DMS 273 (cell line): ENCODE data around the gene PRDM2.

ENCODE experiments used
- DNase-seq: peaks from one replicate; lab custom pipeline; 2025; ENCODE audit not compliant: unreplicated experiment; lab: John Stamatoyannopoulos, UW

Gene PRDM2

GRCh38 chr1:13832100-13832499, 132.1 kb downstream of the PRDM2 start:
- DNase-seq = no peak

GRCh38 chr1:13832536-13832935, 132.5 kb downstream of the PRDM2 start:
- DNase-seq = no peak

GRCh38 chr1:13836136-13836535, 136.1 kb downstream of the PRDM2 start:
- DNase-seq = no peak

DNA sequence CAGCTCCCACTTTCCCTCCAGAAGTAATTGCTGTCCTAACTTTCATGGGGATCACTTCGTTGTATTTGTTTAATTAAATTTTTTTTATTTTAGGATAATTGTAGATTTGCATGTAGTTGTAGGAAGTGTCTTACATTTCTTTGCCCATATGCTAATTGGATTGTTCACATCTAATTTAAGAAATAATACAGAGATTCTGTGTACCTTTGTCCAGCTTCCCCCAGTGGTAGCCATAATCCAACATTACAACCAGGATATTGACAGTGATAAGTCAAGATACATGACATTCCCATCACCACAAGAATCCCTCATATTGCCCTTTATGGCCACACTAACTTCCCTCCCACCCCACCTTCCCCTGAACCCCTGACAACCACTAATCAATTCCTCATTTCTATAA, 136.6 kb downstream of the PRDM2 start:
- DNase-seq = no peak

DNA sequence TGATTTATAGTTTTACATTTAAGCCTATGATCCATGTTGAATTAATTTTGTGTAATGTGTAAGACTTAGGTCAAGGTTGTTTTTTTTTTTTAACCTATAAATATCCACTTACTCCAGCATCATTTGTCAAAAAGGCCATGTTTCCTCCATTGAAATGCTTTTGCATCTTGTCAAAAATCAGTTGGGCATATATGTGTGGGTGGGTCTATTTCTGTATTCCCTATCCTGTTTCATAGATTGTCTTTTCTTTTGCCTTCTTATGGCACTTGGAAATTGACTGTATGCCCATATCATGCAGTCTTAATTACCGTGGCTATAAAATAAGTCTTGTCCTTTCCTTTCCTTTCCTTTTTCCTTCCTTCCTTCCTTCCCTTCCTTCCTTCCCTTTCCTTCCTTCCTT, 138.2 kb downstream of the PRDM2 start:
- DNase-seq = no peak

DNA sequence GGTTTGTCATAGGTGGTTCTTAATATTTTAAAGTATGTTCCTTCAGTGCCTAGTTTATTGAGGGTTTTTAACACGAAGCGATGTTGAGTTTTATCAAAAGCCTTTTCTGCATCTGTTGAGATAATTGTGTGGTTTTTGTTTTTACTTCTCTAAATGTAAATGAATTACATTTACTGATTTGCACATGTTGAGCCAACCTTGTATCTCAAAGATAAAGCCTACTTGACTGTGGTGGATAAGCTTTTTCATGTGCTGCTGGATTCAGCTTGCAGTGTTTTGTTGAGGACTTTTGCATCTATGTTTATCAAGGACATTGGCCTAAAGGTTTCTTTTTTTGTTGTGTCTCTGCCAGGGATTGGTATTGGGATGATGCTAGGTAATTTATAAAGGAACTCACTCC, 142.5 kb downstream of the PRDM2 start:
- no peak for DNase-seq

- DNase-seq = no peak
These were observed 151.7 kb downstream of the PRDM2 start for GRCh38 chr1:13851726-13852125.

GRCh38 chr1:13855554-13855953, 155.6 kb downstream of the PRDM2 start:
- DNase-seq = no peak

- DNase-seq = no peak
These were observed 160.0 kb downstream of the PRDM2 start for GRCh38 chr1:13860031-13860430.

- DNase-seq = no peak
These were observed 164.8 kb downstream of the PRDM2 start for GRCh38 chr1:13864760-13865159.

DNA sequence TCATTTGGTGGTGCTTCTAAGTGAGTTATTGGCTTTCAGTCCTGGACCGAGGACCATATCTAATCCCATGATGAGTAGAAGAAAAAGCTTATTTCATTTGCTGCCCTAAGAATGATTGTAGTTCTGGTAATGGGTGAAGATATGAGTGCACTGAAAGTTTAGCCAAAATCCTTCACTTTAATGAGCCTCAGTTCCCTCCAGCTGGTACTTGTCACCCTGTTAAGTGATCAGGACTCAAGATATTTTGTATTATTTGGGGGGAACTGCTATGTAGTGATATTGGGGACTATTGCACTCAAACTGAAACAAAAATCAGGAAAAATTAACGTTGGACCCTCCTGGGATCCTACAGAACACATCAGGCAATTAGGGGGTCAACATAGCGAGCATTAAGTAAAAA, 165.9 kb downstream of the PRDM2 start:
- no peak for DNase-seq

GRCh38 chr1:13867603-13868002, 167.6 kb downstream of the PRDM2 start:
- DNase-seq = no peak

GRCh38 chr1:13869172-13869797, 169.3 kb downstream of the PRDM2 start:
- DNase-seq = no peak

- no peak for DNase-seq
These were observed 171.4 kb downstream of the PRDM2 start for GRCh38 chr1:13871413-13871812.

DNA sequence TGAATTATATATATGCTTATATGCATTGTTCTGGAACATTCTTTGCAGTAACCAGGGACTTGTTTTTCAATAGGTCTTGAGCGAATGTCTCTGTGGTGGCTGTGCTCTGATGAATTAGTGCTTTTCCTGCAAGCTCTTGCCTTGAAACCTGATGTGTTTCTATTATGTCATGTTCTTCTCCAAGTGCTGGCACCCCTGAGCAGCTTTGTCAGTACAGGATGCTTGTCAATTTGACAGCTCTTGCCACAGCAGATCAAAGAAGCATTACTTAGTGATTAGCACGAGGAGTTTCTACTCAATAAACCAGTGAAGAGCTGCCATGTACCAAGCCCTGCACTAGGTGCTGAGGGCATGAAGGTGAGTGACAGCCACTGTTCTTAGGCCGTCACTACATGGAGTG, 171.9 kb downstream of the PRDM2 start:
- DNase-seq = no peak

- no peak for DNase-seq
These were observed 173.0 kb downstream of the PRDM2 start for GRCh38 chr1:13873032-13873431.
